Hepatocyte (in vitro differentiated cells): ENCODE results near the gene TEKT3.

Source experiments
- CTCF ChIP-seq: fragments of 200-600 bp; sonication (generic); IDR thresholded peaks from 2 replicates; pipeline ENCODE4 v1.5.1; 2016; ENCODE audit warnings: antibody characterized with exemption, mild to moderate bottlenecking; ENCODE audit not compliant: poor library complexity
- EZH2 ChIP-seq: fragments of 200-600 bp; sonication (generic); IDR thresholded peaks from 2 replicates; pipeline ENCODE4 v1.6.1; 2016; ENCODE audit warnings: antibody characterized with exemption, mild to moderate bottlenecking, borderline replicate concordance

- TF ChIP-seq CTCF (no peak), EZH2 (no peak)
Observed at GRCh38 chr17:15368600-15368999, 27.2 kb upstream of the TEKT3 start.
